ENCODE results near the gene SH3BP2.

Gene SH3BP2

GRCh38 chr4:2803624-2804448 lies 11.0 kb downstream of the SH3BP2 start:
- DNase-seq (ENCODE audit: low read depth in 2 of 2), result no peak

GRCh38 chr4:2804449-2804972 lies 11.6 kb downstream of the SH3BP2 start:
- no peak for DNase-seq (ENCODE audit: low read depth in 2 of 2)

GRCh38 chr4:2804973-2805501 lies 12.2 kb downstream of the SH3BP2 start:
- no peak for DNase-seq (ENCODE audit: low read depth in 2 of 2)

- no peak for DNase-seq (ENCODE audit: low read depth in 2 of 2)
Measured at GRCh38 chr4:2805712-2806389, 13.0 kb downstream of the SH3BP2 start.

GRCh38 chr4:2806390-2807355 lies 13.8 kb downstream of the SH3BP2 start:
- no peak for DNase-seq (ENCODE audit: low read depth in 2 of 2)

GRCh38 chr4:2807571-2807970 lies 14.7 kb downstream of the SH3BP2 start:
- DNase-seq (ENCODE audit: low read depth in 2 of 2), result no peak

- no peak for DNase-seq (ENCODE audit: low read depth in 2 of 2)
Measured at GRCh38 chr4:2808001-2808400, 15.1 kb downstream of the SH3BP2 start.

- DNase-seq (ENCODE audit: low read depth in 2 of 2), result no peak
Measured at GRCh38 chr4:2809610-2810180, 16.8 kb downstream of the SH3BP2 start.

GRCh38 chr4:2810388-2810787 lies 17.5 kb downstream of the SH3BP2 start:
- DNase-seq (ENCODE audit: low read depth in 2 of 2), result no peak

- peak in 1 of 2 donors; percentile 29 for DNase-seq (ENCODE audit: low read depth in 2 of 2)
Measured at GRCh38 chr4:2811830-2812611, 19.1 kb downstream of the SH3BP2 start.

- DNase-seq (ENCODE audit: low read depth in 2 of 2), result no peak
Measured at GRCh38 chr4:2812612-2813354, 19.9 kb downstream of the SH3BP2 start.

- no peak for DNase-seq (ENCODE audit: low read depth in 2 of 2)
Measured at GRCh38 chr4:2813446-2814405, 20.8 kb downstream of the SH3BP2 start.

GRCh38 chr4:2814627-2815270 lies 21.9 kb downstream of the SH3BP2 start:
- no peak for DNase-seq (ENCODE audit: low read depth in 2 of 2)

- no peak for DNase-seq (ENCODE audit: low read depth in 2 of 2)
Measured at GRCh38 chr4:2816401-2816954, 23.6 kb downstream of the SH3BP2 start.

GRCh38 chr4:2817137-2817536 lies 24.3 kb downstream of the SH3BP2 start:
- no peak for DNase-seq (ENCODE audit: low read depth in 2 of 2)

GRCh38 chr4:2817701-2818350 lies 24.9 kb downstream of the SH3BP2 start:
- DNase-seq (ENCODE audit: low read depth in 2 of 2), result no peak

- no peak for DNase-seq (ENCODE audit: low read depth in 2 of 2)
Measured at GRCh38 chr4:2818351-2818939, 25.6 kb downstream of the SH3BP2 start.

All from activated CD8-positive, alpha-beta memory T cell treated with anti-CD3 and anti-CD28 coated beads for 4 hours (primary cell).